Pancreas (tissue), 10 donors: ENCODE data around the gene AKT1S1. TPM values are rescaled to one million over a fixed set of nuclear protein-coding genes. Genes with fewer than 3 reads are reported as not detected.

Experiments used
- ATAC-seq, 4 donors: fragments of 200-7000 bp; cut with Tn5 transposase; one replicate each; pipeline versions ENCODE4 v1.8.0 to v1.9.1; 2020; ENCODE audit warnings: mild to moderate bottlenecking in 4 of 4, moderate library complexity in 4 of 4
- DNase-seq, 6 donors: peaks; one replicate each; pipeline ENCODE4 v3.0.0-alpha.2; 2020
- FAIRE-seq: peaks from 2 replicates; lab custom pipeline; 2012; peaks lifted over from hg19 to GRCh38; lab: Jason Lieb, UNC
- H3K27ac ChIP-seq, 4 donors: fragments of 200-600 bp; sonication (generic); 1 replicate in 3 of 4; 2 replicates in 1 of 4; pipeline versions ENCODE4 v1.5.0 to v1.8.0; 2020
- H3K27me3 ChIP-seq, 4 donors: fragments of 200-600 bp; one replicate each; pipeline ENCODE4 v1.8.0; 2021
- H3K36me3 ChIP-seq, 3 donors: fragments of 200-600 bp; sonication (generic) in 1 of 3; one replicate each; pipeline versions ENCODE4 v1.5.0 to v1.8.0; 2020 to 2021
- H3K4me1 ChIP-seq, 3 donors: fragments of 200-600 bp; one replicate each; pipeline ENCODE4 v1.8.0; 2021
- H3K4me3 ChIP-seq, 4 donors: fragments of 200-600 bp; sonication (generic) in 2 of 4; one replicate each; pipeline versions ENCODE4 v1.5.0 to v1.8.0; 2020 to 2021
- H3K9me3 ChIP-seq, 4 donors: fragments of 200-600 bp; one replicate each; pipeline ENCODE4 v1.8.0; 2021
- WGBS, 2 donors: extraction: QIAGEN DNeasy Blood & Tissue Kit; methylation state at CpG; one replicate each; pipeline ENCODE4 v1.1.7; 2013; 5-methylcytosine and 5-hydroxymethylcytosine counted together
- intact Hi-C, 3 donors: fragments of 100-400 bp; cut with DNase I; formaldehyde crosslinking; loops; one replicate each; pipeline versions ENCODE4 v1.11.1 to v1.14.2; 2022
- polyA plus RNA-seq, 2 donors: library from polyadenylated mRNA; stranded (reverse); fragments of 200-250 nt; gene quantifications; one replicate each; pipeline ENCODE4 v1.2.3, GENCODE V29; 2013
- total RNA-seq, 6 donors: library from RNA; stranded (reverse); fragmentation: NEBNext Ultra II Directional in 4 of 6; extraction: Animal tissue kit (Norgen Biotek cat#: 25700) in 4 of 6; gene quantifications; one replicate each; pipeline versions ENCODE4 v1.2.1 to v1.2.4, GENCODE V29; 2021 to 2023
- TF ChIP-seq, protein P1 (sequence below), 4 donors: fragments of 200-600 bp; sonication (generic) in 3 of 4; IDR thresholded peaks; one replicate each; pipeline versions ENCODE4 v1.5.0 to v1.8.0; 2021; ENCODE audit warnings: antibody characterized with exemption in 4 of 4
- donor health status: healthy with polysubstance abuse.
- donor health status: DM: no; HTN: no; CAD: no; lungs with moderate emphysema.
- donor health status: DM: no; HTN: no; CAD: no.
- donor health status: control.
- donor health status: control.
- donor health status: Bipolar disorder and iron deficiency.
- donor health status: DM: yes; HTN: yes; CAD: no.
- donor health status: DM: no; HTN: no; CAD: no.
- donor health status: DM: no; HTN: no; CAD: no.
- donor health status: DM: yes; HTN: yes; CAD: no.

AKT1S1 gene
- total and polyA plus RNA-seq, 8 donors, result 13.8 to 31.1 (median 18.1) TPM

DNA sequence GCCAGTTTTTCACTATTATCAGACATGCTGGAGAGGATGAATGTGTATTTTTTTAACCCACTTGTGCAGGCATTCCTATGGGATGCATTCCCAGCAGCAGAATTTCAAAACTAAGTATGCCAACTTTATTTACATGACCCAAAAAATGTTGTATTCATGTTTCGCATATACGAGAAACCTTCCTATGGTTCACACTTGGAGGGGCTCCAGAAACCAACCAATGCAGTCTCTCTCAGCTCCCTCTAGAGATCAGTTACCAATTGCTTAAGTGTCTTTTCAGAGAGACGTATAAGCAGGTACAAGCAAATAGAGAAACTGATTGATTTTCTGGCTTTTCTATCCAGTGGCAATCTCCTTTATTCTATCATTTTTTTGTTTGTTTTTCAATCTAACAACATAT is 31.7 kb downstream of the AKT1S1 start:
- Histone ChIP-seq H3K4me3 (no peak overlapping the region), H3K27me3 (no peaks in the 10 kb centered on the region), H3K4me1 (peaks cover 0 to 6% (median 0%) of the 10 kb centered on the region in 3 donors), H3K27ac (no peak overlapping the region), H3K36me3 (peaks cover 0 to 7% (median 0%) of the 10 kb centered on the region in 3 donors), H3K9me3 (no peaks in the 10 kb centered on the region)
- TF ChIP-seq, protein P1, sequence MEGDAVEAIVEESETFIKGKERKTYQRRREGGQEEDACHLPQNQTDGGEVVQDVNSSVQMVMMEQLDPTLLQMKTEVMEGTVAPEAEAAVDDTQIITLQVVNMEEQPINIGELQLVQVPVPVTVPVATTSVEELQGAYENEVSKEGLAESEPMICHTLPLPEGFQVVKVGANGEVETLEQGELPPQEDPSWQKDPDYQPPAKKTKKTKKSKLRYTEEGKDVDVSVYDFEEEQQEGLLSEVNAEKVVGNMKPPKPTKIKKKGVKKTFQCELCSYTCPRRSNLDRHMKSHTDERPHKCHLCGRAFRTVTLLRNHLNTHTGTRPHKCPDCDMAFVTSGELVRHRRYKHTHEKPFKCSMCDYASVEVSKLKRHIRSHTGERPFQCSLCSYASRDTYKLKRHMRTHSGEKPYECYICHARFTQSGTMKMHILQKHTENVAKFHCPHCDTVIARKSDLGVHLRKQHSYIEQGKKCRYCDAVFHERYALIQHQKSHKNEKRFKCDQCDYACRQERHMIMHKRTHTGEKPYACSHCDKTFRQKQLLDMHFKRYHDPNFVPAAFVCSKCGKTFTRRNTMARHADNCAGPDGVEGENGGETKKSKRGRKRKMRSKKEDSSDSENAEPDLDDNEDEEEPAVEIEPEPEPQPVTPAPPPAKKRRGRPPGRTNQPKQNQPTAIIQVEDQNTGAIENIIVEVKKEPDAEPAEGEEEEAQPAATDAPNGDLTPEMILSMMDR (IDR thresholded peaks at IDR 0.05), result no peak
- DNase-seq, result no peak
- intact Hi-C loops, result no loop called here
- no peak for ATAC-seq
- WGBS, 2 donors, result 40 to 48% methylated on average over 3 of the region's 3 CpGs
- no peak for FAIRE-seq

DNA sequence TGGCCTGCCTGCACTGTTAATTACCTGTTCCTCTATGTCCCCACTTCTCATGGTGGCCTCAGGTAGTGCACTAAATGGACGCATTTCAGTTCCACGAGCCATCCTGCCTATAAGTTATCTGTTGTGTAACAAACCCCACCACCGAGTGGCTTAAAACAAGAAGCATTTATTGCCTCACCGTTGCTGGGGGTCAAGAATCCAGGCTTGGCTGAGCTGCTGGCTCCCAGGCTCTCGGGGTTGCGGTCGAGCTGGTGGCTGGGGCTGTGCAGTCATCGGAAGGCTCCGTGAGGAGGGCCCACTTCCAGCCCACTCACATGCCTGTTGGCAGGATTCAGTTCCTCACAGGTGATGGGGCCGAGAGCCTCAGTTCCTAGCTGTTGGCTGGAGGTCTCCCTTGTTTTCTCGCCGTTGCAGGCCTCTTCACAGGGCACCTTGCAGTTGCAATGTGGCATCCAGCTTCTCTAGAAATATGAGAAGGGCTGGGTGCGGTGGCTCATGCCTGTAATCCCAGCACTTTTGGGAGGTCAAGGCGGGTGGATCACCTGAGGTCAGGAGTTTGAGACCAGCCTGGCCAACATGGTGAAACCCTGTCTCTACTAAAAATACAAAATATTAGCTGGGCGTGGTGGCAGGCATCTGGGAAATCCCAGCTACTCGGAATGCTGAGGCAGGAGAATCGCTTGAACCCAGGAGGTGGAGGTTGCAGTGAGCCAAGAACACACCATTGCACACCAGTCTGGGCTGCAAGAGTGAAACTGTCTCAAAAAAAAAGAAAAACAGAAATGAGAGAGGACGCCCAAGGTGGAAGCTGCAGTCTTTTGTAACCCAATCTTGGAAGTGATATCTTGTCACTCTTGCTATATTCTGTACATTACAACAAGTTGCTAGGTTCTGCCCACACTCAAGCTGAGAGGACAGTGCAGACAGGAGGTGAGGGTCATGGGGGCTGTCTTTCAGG is 32.7 kb downstream of the AKT1S1 start:
- Histone ChIP-seq H3K27me3 (no peaks in the 10 kb centered on the region), H3K4me1 (no peaks in the 10 kb centered on the region), H3K27ac (no peak overlapping the region), H3K36me3 (peaks cover 0 to 13% (median 0%) of the 10 kb centered on the region in 3 donors), H3K4me3 (no peak overlapping the region), H3K9me3 (no peaks in the 10 kb centered on the region)
- WGBS, 2 donors, result 87 to 88% methylated on average over 18 of the region's 18 CpGs
- FAIRE-seq (no peak), ATAC-seq (no peak), DNase-seq (no peak)
- TF ChIP-seq, protein P1 (IDR thresholded peaks at IDR 0.05), result no peak
- intact Hi-C loops, result no loop called here

DNA sequence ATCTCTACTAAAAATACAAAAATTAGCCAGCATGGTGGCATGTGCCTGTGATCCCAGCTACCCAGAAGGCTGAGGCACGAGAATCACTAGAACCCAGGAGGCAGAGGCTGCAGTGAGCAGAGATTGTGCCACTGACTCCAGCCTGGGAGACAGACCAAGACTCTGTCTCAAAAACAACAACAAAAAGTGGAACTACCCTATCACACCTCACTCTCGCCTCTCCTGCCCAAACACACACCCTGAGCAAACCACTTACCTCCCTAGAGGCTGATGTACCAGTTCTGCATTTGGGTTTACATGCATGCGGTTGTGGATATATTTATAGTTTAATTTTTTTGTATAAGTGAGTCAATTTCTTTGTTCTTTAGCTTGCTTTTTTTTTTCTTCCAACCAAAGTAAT is 33.9 kb downstream of the AKT1S1 start:
- FAIRE-seq (no peak), DNase-seq (no peak), ATAC-seq (no peak)
- Histone ChIP-seq H3K9me3 (no peaks in the 10 kb centered on the region), H3K36me3 (peaks cover 0 to 22% (median 0%) of the 10 kb centered on the region in 3 donors), H3K27me3 (no peaks in the 10 kb centered on the region), H3K4me3 (no peak overlapping the region), H3K27ac (no peak overlapping the region), H3K4me1 (no peaks in the 10 kb centered on the region)
- intact Hi-C loops, result no loop called here
- TF ChIP-seq, protein P1 (IDR thresholded peaks at IDR 0.05), result no peak
- 92 to 95% methylated on average over 3 of the region's 3 CpGs for WGBS, 2 donors

DNA sequence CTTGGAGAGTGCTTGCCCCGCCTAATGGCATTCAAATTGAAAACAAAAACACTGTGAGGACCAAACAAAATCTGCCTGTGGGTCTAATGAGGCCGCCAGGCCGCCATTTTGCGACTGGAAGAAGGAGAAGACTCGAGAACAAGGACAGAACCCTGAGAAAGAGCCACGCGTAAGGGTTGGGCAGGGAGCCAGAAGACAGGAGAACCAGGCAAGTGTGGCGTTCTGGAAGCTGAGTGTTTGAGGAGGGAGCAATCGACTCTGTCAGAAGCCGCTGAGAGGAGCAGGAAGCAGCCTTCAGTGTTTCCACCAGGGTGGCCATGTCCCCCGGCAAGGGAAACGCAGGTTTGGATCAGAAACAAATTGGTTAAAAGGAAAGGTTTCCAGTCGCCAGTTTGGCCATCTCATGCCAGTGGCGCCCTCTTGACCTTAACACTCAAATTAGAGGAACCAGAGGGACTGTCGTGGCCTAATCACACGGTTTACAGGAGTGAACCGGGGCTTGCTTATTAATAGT is 36.4 kb downstream of the AKT1S1 start:
- H3K27ac ChIP-seq, result no peak overlapping the region

More for the DNA sequence above, 36.4 kb downstream of the AKT1S1 start:
- H3K36me3 ChIP-seq, result peaks cover 0 to 30% (median 7%) of the 10 kb centered on the region in 3 donors
- no peak for DNase-seq
- H3K27me3 ChIP-seq, result no peaks in the 10 kb centered on the region
- 90 to 93% methylated on average over 17 of the region's 17 CpGs for WGBS, 2 donors
- ATAC-seq, result no peak
- H3K4me3 ChIP-seq, result no peak overlapping the region
- FAIRE-seq, result no peak
- no peaks in the 10 kb centered on the region for H3K9me3 ChIP-seq
- intact Hi-C loops, result no loop called here
- TF ChIP-seq, protein P1 (IDR thresholded peaks at IDR 0.05), result no peak
- no peaks in the 10 kb centered on the region for H3K4me1 ChIP-seq
